GM12878 (cell line): ENCODE results near the gene DDX54. TPM values are rescaled to one million over a fixed set of nuclear protein-coding genes. Genes with fewer than 3 reads are reported as not detected.

Experiments
- ATF7 ChIP-seq: fragments of 450-650 bp; IDR thresholded peaks from 2 replicates; pipeline ENCODE4 v1.6.1; 2016; ENCODE audit warnings: low read depth, mild to moderate bottlenecking
- CHD4 ChIP-seq: fragments of 200-600 bp; sonication (generic); IDR thresholded peaks from 2 replicates; pipeline ENCODE4 v1.6.1; 2016; ENCODE audit warnings: mild to moderate bottlenecking
- CUX1 ChIP-seq: IDR thresholded peaks from 2 replicates; pipeline ENCODE4 v1.6.1; 2012; ENCODE audit warnings: improper control_type of control experiment, low read depth, low read length; ENCODE audit not compliant: insufficient replicate concordance
- ETV6 ChIP-seq, 2 experiments: fragments of 450-650 bp in 1 of 2; IDR thresholded peaks in 1 of 2; conservative IDR thresholded peaks in 1 of 2; 2 replicates each; pipeline ENCODE4 v1.6.1; 2014; ENCODE audit warnings: antibody characterized with exemption in 1 of 2, borderline replicate concordance in 1 of 2, low read depth in 1 of 2, mild to moderate bottlenecking in 1 of 2, moderate library complexity in 1 of 2
- GATAD2B ChIP-seq: fragments of 450-650 bp; conservative IDR thresholded peaks from 2 replicates; pipeline ENCODE4 v1.6.1; 2017; ENCODE audit warnings: low read depth, mild to moderate bottlenecking, moderate library complexity
- IRF4 ChIP-seq: IDR thresholded peaks from 2 replicates; pipeline ENCODE4 v1.6.1; 2011; ENCODE audit warnings: low read depth, low read length
- LARP7 ChIP-seq: fragments of 450-650 bp; IDR thresholded peaks from 2 replicates; pipeline ENCODE4 v1.6.1; 2017; ENCODE audit warnings: mild to moderate bottlenecking
- MXI1 ChIP-seq: fragments of 150-350 bp; IDR thresholded peaks from 2 replicates; pipeline ENCODE4 v1.6.1; 2011; ENCODE audit warnings: low read depth, mild to moderate bottlenecking, inconsistent platforms, low read length, improper control_type of control experiment
- NFXL1 ChIP-seq: fragments of 450-650 bp; IDR thresholded peaks from 2 replicates; pipeline ENCODE4 v1.6.1; 2017; ENCODE audit warnings: antibody characterized with exemption, mild to moderate bottlenecking, borderline replicate concordance
- PAX5 ChIP-seq: IDR thresholded peaks from 2 replicates; pipeline ENCODE4 v1.6.1; 2011; ENCODE audit warnings: low read depth, low read length, borderline replicate concordance
- POLR2A ChIP-seq: IDR thresholded peaks from 2 replicates; pipeline ENCODE4 v1.6.1; 2011; ENCODE audit warnings: low read depth, mild to moderate bottlenecking, low read length
- PRDM15 ChIP-seq: fragments of 450-650 bp; formaldehyde crosslinking; IDR thresholded peaks from 2 replicates; pipeline ENCODE4 v1.4.0; 2020; ENCODE audit warnings: mild to moderate bottlenecking, moderate library complexity
- RELB ChIP-seq: fragments of 450-650 bp; IDR thresholded peaks from 2 replicates; pipeline ENCODE4 v1.6.1; 2017; ENCODE audit warnings: low read depth, mild to moderate bottlenecking, moderate library complexity
- RFX5 ChIP-seq: IDR thresholded peaks from 2 replicates; pipeline ENCODE4 v1.6.1; 2011; ENCODE audit warnings: low read depth, low read length, improper control_type of control experiment
- STAT1 ChIP-seq: fragments of 450-650 bp; conservative IDR thresholded peaks from 2 replicates; pipeline ENCODE4 v1.6.1; 2014; ENCODE audit warnings: antibody characterized with exemption, mild to moderate bottlenecking
- ZNF207 ChIP-seq: fragments of 450-650 bp; IDR thresholded peaks from 2 replicates; pipeline ENCODE4 v1.6.1; 2014; ENCODE audit warnings: antibody characterized with exemption, mild to moderate bottlenecking, borderline replicate concordance
- ZNF384 ChIP-seq: IDR thresholded peaks from 2 replicates; pipeline ENCODE4 v1.6.1; 2012; ENCODE audit warnings: low read depth, mild to moderate bottlenecking, low read length, improper control_type of control experiment, borderline replicate concordance
- ZSCAN29 ChIP-seq: fragments of 450-650 bp; IDR thresholded peaks from 2 replicates; pipeline ENCODE4 v1.6.1; 2017; ENCODE audit warnings: mild to moderate bottlenecking, moderate library complexity
- polyA plus RNA-seq, 11 experiments: library from polyadenylated mRNA; depleted of rRNA in 4 of 11; unstranded in 6 of 11; stranded (reverse) in 5 of 11; fragments of >200 nt; fragmentation: Nextera tagmentation in 4 of 11; fragmentation: Illumina TruSeq in 1 of 11; extraction: Ambion mirVana in 4 of 11; extraction: Trizol in 1 of 11; gene quantifications; 1 replicate in 1 of 11; 2 replicates in 10 of 11; pipeline versions ENCODE4 v1.2.1 to v1.2.3, GENCODE V29; 2011 to 2016; ENCODE audit warnings: inconsistent platforms in 2 of 11, missing spikeins in 2 of 11, low read depth in 1 of 11
- total RNA-seq, 4 experiments: library from RNA; depleted of rRNA in 3 of 4; stranded (reverse); fragments of >200 nt in 3 of 4; fragmentation: Illumina TruSeq in 1 of 4; extraction: Trizol in 1 of 4; gene quantifications; 2 replicates each; pipeline versions ENCODE4 v1.2.1 to v1.2.3, GENCODE V29; 2013 to 2021

DDX54 gene
- total and polyA plus RNA-seq, 10 of the 15 experiments (the other 5 are each of a cell fraction or from before 2014, with no cell fraction given) = 1.9 to 115 (median 56.3) TPM

GRCh38 chr12:113232840-113233585 lies 47.7 kb upstream of the DDX54 start (continued):
- TF ChIP-seq GATAD2B = no peak; the same call in 1 of the 2 replicates
- TF ChIP-seq ETV6 (conservative IDR thresholded peaks at IDR 0.05 in 1 of 2, IDR thresholded peaks at IDR 0.05 in 1 of 2; ENCODE audit: borderline replicate concordance in 1 of 2, low read depth in 1 of 2) = no peak; a peak in 1 of 4 replicates
- TF ChIP-seq NFXL1 = no peak
- TF ChIP-seq RFX5 = no peak
- TF ChIP-seq POLR2A = peak; percentile 72
- TF ChIP-seq ATF7 = peak; percentile 70
- no peak for TF ChIP-seq CHD4
- no peak for TF ChIP-seq CUX1
- 0 out of 2 replicates have a peak, but pooled peaks have one; percentile 36 for TF ChIP-seq IRF4
- TF ChIP-seq LARP7 = no peak
- no peak for TF ChIP-seq ZNF384
- no peak for TF ChIP-seq PRDM15
- TF ChIP-seq STAT1 = no peak
- TF ChIP-seq PAX5 = 0 out of 2 replicates have a peak, but pooled peaks have one; percentile 54
- peak; percentile 41; the same call in 1 of the 2 replicates for TF ChIP-seq RELB
- TF ChIP-seq ZSCAN29 = no peak
- TF ChIP-seq MXI1 = 0 out of 2 replicates have a peak, but pooled peaks have one; percentile 44
- TF ChIP-seq ZNF207 = no peak
